22Rv1 (cell line): ENCODE measurements around the gene ABCD1.

Experiments
- CTCF ChIP-seq: fragments of 450-650 bp; IDR thresholded peaks from 2 replicates; pipeline ENCODE4 v1.5.1; 2017; ENCODE audit warnings: mild to moderate bottlenecking
- ZFX ChIP-seq: fragments of 450-650 bp; IDR thresholded peaks from 2 replicates; pipeline ENCODE4 v1.6.1; 2017; ENCODE audit warnings: antibody characterized with exemption, borderline replicate concordance

- no peak for TF ChIP-seq CTCF
- no peak for TF ChIP-seq ZFX
These were observed 52.8 kb downstream of the ABCD1 start for GRCh38 chrX:153777261-153778090.
